GM19351 (cell line): ENCODE measurements around the gene KAT2B.
"Not testable (repeated sequence)": the region's sequence is repeated elsewhere in the genome, so short reads cannot be mapped to it uniquely, and the experiment has no call there.

ENCODE experiments used
- ATAC-seq: cut with Tn5 transposase; IDR thresholded peaks from one replicate; pipeline ENCODE4 v1.9.1; 2021; ENCODE audit warnings: mild to moderate bottlenecking, moderate library complexity; ENCODE audit not compliant: unreplicated experiment

The KAT2B gene

DNA sequence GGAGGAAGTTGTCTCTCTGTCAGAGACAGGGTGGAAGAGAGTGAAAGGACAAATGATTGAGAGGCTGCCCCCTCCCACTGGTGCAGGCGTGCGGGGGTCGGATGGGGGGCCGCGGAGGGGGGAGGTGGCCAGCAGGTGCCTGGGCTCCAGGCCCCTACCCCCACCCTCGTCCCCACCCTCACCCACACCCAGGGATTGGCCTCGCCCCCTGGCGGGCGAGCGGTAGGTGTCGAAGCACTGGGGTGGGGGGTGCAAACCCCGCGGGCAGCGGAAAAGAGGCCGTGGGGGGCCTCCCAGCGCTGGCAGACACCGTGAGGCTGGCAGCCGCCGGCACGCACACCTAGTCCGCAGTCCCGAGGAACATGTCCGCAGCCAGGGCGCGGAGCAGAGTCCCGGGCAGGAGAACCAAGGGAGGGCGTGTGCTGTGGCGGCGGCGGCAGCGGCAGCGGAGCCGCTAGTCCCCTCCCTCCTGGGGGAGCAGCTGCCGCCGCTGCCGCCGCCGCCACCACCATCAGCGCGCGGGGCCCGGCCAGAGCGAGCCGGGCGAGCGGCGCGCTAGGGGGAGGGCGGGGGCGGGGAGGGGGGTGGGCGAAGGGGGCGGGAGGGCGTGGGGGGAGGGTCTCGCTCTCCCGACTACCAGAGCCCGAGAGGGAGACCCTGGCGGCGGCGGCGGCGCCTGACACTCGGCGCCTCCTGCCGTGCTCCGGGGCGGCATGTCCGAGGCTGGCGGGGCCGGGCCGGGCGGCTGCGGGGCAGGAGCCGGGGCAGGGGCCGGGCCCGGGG lies at the start of gene KAT2B:
Gene KAT2B (plus strand): TSS at position 682 of the 783 bp plus-strand sequence. CDS start 32 bp downstream, at position 714.
- ATAC-seq, result peak; percentile 47

DNA sequence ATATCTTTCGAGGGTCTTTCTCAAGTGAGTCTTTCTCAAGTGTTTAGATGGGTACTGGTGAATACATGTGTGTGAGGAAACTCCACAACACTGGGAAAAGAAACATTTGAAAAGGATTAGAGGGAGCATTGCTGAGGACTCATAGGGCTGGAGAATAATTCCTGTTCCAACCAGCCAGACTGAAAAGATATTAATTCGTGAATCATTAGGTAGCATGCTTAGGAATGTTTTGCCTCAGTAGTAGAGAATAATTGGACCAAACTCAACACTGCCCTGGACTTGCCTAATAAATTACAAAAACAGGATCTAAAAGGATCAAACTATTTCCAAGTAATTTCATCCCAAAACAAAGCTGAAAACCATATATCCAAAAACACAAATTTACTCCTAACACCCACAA lies 45.5 kb upstream of the KAT2B start:
- ATAC-seq, result no peak

DNA sequence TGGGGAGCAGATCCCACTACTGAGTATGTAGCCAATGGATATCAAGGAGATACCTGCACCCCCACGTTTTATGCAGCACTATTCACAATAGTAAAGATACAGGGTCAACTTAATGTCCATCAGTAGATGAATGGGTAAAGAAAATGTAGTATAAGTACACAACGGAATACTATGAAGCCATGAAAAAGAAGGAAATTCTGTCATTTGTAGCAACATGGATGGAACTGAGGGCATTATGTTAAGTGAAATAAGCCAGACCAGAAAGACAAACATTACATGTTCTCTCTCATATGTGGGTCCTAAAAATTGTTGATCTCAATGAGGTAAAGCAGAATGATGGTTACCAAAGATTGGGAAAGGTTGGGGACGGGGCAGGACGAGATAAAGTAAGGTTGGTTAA lies 42.7 kb upstream of the KAT2B start:
- no peak for ATAC-seq

DNA sequence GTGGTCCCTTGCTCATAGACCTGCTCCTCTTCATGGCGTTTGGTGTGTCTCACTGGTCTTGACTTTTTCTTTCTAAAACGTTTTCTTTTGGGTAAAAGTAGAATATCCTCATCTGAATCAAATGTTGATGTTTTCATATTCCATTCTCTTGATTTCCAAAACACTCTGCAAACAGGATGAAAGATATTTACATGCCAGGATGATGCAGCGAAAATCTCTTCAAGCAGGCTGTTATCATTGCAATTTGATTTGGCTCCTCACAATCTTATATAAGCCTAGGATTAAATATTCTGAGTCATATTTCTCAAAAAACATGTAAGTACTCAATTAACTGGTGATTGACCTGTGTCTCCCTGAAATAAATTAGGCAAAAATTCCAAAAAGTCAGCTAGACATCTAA lies 38.3 kb upstream of the KAT2B start:
- no peak for ATAC-seq

DNA sequence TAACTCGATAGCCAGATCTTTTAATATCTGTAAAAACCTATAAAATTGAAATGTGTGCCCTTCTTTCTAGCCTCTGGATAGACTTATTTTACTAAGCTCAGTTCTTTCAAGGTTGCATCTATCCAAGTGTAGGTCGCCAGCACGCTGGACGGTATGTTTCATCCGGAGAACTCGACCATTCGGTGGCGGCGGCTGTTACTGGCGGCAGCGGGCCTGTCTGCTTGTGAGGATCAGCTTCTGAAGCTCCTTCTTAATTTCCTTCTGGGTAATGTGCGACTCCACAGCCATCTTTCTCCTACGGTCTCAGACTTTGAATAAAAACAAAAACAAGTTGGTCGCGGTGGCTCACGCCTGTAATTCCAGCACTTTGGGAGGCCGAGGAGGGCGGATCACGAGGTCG lies 32.3 kb upstream of the KAT2B start:
- ATAC-seq, result no peak

DNA sequence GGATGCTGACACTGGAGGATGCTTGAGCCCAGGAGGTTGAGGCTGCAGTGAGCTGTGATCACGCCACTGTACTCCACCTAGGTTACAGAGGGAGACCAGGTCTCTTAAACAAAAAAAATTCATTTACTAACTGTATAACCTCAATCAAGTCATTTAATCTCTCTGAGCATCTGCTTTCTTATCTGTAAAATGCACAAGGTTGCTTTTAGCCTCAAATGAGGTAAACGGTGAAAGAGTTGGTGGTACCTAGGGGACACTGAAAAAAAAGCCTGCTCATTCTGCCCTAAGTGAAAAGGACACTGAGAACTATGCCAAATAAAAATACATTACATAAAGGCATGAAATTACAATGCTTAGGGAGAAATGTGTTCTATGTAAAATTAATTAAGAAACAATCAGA lies 31.6 kb upstream of the KAT2B start:
- no peak for ATAC-seq

DNA sequence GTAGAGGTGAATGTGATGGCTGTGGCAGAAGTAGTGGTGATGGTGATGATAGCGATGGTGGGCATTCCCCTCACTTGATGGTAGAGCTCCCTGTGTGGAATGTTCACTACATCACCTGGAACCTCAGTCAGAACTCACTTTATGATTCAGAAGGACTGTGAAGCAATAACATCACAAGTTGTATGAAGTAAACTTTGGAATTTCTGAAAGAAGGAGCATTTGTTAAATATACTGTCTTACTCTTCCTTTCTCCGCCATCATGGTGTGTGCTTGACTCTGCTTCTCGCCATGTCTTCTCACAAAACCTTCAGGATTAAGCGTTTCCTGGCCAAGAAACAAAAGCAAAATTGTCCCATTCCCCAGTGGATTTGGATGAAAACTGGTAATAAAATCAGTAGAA lies 28.1 kb upstream of the KAT2B start, which contains the start of gene PP2D1:
Gene PP2D1 (minus strand): TSS at position 101 of the 400 bp plus-strand sequence. CDS start 192 bp downstream, outside the sequence.
- no peak for ATAC-seq

DNA sequence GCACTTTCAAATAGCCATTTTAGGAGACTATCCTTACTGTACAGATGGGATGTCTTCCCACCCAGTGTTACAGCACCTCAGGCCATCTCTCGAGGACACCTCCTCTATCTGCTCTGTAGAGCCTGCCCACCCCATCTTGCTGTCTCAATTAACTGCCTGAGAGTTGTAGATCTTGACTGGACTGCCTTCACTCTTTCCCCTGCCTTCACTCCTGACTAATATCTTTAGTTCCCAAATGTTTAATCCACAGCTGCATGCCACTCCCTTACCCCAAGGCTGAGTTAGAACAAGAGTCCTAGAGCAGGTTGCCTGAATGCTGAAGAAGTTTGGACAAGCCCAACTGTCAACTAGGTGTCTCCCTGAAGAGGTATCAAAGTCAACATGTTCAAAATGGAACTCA lies 26.9 kb upstream of the KAT2B start:
- ATAC-seq, result no peak

DNA sequence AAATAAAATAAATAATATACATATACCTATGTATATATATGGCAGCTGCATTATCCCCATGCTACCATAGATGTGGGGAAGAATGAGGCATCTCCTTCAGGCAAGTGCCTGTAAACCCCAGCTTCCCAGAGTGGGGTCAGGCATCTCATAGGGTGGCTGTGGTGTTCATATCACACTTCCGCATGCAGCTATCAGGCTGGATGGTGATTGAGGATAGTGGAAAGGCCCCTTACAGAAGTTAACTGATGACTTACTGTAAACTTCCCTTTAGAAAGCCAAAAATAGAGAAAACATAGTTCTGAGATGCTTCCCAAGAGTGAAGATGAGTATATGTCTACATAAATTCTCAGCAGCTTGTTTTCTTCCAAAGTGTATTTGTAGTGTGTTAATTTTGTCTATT lies 24.7 kb upstream of the KAT2B start:
- ATAC-seq, result no peak

DNA sequence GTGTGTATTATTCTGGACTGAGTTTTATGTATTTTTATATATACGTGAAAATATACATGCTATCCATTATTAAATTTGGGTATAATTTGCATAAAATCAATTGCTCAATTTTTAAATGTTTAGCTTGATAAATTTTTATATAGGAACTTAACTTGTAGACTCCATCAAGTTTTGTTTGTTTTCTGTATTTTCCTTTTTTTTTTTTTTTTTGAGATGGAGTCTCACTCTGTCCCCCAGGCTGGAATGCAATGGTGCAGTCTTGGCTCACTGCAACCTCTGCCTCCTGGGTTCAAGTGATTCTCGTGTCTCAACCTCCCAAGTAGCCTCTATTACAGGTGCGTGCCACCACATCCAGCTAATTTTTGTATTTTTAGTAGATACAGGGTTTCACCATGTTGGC lies 24.2 kb upstream of the KAT2B start:
- not testable (repeated sequence) for ATAC-seq

DNA sequence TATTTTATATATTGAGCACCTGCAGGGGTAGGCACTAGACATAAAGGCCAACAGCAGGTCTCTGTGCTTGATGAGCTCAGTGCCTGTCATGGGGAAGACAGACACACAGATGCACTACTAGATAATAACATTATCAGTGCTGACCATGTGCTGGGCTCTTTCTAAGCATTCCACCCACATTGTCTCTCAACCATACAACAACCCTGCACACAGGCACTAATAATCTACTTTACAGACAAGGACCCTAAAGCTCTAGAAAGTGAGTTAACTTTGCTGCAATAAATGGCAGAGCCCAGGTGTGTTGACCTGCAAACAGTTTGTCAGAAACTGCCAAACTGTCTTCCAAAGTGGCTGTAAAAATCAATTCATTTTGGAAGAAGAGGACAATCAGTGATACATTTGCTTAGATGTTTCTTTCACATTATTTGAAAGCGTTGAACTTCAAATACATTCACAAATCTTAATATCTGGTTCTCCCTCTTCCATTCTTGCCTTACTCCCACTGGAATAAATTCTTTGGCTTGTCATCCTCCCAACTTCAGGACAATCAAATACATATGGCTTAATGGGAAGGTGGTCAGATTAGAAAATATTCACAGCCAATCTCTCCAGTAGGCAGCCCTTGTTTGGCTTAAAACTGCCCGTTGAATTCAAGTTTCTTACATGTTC lies 17.2 kb upstream of the KAT2B start:
- ATAC-seq, result no peak

DNA sequence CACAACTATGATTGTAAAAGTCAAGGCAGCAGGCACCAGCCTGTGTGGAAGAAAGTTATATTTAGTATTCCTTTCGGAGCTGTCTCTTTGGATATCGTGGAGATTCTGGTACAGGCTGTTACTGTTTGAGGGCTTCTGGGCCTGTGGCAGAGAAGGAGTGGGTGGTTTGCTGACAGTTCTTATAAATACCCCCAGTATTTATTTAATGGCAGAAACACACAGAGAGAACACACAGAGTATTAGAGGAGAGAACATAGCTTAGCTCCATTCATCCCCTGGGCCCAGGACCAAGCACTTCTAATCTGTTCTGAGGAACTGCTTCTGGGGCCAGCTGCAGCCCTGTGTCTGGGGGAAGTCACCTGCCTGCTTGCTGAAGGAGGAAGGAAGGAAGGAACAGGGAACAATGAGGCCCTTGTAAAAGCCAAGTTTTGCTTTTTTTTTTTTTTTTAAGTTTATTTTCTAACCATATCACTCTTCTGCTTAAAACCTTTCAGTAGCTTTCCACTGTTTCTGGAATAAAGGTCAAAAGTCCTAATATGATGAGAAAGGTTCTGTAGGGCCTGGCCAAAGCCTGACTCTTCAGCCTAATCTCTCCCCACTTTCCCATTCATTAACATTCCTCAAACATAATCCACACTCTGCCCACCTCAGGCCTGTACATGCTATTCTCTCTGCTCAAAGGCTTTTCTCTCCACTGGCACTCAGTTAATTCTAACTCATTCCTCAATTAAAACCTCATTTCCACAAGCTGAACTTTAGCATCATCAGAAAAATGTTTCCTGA lies 16.4 kb upstream of the KAT2B start:
- no peak for ATAC-seq

DNA sequence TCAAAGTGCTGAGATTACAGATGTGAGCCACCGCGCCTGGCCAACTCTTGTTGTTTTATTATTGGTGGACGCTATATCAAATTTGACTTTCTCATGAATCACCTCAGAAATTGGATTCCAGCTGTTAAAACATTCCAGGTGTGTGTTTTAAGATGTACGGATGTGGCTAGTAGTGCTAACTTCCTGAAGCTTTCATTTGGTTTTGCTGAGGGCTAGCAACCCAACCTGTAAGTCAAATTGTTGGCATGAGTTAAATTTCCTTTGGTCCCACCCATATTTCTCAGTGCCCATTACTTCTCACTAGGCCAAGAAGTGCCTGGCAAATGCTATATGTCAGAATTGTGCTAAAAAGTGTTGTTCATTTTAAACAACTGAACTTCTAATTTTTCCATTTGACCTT lies 13.1 kb upstream of the KAT2B start:
- ATAC-seq, result no peak

DNA sequence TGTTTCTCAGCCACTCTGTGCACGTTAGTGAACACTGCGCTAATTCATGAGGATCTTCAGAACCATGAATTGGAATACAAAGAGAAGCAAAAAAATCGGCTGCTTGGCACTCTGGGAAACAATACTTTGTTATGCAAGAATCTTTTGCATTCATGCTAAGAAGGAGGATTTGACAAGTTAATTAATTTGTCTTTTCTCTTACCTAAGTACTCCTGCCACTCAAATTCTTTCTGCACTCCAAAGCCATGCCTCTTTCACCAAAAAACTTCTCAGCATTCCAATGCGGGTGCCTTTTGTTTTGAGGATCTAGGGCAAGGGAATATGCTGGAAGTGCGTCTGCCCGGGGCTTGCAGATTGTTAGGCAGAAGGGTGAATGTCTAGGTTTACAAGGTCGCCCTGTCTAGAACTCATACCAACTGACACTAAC lies 11.3 kb upstream of the KAT2B start:
- ATAC-seq, result no peak

DNA sequence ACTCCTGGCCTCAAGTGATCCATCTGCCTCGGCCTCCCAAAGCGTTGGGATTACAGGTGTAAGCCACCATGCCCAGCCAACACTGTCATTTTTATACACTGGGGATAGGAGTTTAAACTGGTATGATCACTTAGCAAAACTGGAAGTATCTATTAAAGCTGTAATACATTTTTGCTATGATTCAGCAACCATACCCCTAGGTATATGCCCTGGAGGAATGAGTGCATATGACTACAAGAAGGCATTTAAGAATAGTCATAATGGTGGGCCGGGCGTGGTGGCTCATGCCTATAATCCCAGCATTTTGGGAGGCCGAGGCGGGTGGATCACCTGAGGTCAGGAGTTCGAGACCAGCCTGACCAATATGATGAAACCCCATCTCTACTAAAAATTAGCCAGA lies 8.3 kb upstream of the KAT2B start:
- ATAC-seq, result not testable (repeated sequence)

DNA sequence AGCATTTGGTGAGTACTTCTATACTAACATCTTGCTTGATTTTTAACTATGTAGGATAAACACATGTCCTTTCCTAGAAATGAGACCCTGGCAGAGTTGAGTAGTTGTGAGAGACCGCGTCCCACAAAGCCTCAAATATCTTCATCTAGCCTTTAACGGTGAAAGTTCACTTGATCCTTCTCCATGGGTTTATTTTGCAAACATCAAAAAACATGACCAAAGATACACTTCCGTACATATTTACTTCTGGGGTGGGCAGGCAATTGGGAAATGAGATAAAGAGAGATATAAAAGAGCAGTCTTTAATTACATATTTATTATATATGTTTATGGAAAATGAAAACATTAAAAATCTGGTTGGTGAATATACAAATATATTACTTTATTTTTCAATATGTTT lies 5.2 kb upstream of the KAT2B start:
- no peak for ATAC-seq

DNA sequence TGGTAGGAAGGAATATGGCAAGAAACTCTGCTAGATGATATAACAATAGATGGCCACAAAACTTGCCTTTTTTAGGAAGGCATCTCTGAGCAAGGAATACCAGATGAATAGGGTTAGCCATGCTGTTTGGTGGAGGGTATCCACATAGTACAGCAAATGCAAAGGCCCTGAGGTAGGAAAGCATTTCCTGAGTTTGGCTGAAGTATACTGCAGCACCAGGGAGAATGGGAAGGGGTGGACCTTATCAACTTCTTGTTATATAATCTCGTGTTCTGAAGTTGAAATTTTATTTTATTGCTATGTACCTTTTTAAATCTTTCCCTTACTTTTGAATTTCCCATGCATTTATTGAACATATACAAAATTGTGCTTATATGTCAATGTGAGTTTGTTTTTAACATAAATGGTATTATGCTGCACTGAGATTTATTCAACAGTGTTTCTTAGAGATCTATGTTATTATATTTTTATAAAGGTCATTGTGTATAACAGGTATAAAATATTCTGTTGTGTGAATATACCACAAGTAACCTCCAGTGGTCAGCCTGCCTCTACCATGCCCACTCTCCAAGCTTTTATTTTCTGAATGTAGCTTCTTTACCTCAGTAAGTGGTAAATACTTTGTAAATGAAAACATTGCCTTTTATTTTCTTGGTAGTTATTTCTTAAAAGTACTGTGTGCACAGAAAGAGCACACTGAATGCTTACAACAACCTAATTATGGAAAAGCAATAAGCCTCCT lies 2.8 kb upstream of the KAT2B start:
- no peak for ATAC-seq

DNA sequence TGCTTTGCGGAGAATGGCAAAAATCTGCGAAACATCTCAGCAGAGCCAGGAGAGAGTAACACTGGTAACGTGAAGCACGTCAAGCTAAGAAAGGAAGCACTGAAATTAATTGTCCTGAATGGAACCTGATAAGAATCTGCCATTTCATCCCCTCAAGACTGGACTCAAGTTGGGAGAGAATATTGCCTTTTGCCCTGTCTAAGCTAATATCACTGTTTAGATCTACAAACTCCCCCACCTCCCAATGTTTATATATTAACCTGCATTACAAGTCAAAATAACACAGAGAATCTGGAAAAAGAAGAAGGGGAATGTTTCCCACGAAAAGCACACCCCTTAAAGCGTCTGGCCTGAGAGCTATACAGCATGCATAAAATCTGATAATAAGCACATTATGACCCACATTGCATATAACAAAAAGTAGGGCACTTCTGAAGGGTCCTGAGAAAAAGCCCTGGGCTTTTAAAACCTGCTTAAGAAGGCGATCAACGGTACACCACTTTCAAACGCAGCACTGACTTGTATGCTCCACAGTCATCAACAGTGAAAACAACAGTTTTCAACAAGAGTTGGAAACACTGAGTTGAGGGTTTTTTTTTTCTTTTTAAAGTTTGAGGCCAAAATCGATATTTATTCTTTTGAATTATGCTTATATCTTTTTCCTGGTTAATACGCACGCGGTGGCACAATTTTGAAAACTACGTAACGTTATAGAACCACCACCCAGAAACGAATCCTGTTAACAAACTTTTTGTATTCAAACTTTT lies 1.4 kb upstream of the KAT2B start:
- ATAC-seq, result no peak

DNA sequence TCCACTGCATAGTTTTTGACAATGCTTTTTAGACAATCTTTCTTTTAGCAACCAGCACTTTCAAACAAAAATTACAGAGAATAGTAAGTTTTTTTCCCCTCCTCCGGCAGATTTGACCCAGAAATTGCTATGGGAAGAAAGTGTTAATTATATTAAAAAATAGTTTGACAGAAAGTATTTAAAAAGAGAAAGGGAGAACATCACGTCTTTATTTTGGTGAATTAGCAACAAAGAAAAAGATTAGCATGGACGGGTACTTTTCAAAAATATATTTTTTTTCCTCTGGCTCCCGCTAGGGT lies 831 bp upstream of the KAT2B start:
- ATAC-seq, result no peak

DNA sequence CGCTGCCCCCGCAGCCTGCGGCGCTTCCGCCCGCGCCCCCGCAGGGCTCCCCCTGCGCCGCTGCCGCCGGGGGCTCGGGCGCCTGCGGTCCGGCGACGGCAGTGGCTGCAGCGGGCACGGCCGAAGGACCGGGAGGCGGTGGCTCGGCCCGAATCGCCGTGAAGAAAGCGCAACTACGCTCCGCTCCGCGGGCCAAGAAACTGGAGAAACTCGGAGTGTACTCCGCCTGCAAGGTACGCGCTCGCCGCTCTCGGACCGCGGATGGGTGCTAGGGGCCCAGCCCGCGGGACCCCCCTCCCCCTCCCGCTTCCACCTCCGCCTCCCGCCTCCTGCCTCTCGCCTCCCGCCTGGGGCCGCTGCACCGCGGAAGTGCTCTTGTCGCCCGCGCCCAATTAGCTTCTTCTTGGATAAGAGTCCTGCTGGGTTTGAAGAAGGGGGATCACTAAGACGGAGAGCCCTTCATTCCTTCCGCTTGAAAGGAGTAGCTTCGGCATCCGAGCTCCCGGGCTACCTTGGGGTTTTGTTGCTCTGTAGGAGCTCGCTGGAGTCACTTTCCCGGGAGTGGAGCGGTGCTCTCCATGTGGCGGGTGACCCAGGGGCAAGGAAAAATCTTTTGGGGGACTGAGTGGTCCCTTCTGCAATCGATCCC lies 426 bp downstream of the KAT2B start:
- peak; percentile 32 for ATAC-seq
